GM18517 (cell line): ENCODE measurements around the gene ADCY10.
"Not testable (repeated sequence)": the region's sequence is repeated elsewhere in the genome, so short reads cannot be mapped to it uniquely, and the experiment has no call there.

Experiments used
- ATAC-seq: cut with Tn5 transposase; IDR thresholded peaks from one replicate; pipeline ENCODE4 v1.9.1; 2021; ENCODE audit warnings: mild to moderate bottlenecking, moderate library complexity; ENCODE audit not compliant: unreplicated experiment

The ADCY10 gene

GRCh38 chr1:167815650-167816049, 98.3 kb downstream of the ADCY10 start:
- ATAC-seq: no peak

GRCh38 chr1:167812972-167813371, 101.0 kb downstream of the ADCY10 start:
- ATAC-seq: no peak

- ATAC-seq: no peak
Observed at GRCh38 chr1:167808690-167809089, 105.2 kb downstream of the ADCY10 start.

GRCh38 chr1:167808104-167808503, 105.8 kb downstream of the ADCY10 start:
- ATAC-seq: no peak

GRCh38 chr1:167806676-167807075, 107.3 kb downstream of the ADCY10 start:
- not testable (repeated sequence) for ATAC-seq

GRCh38 chr1:167806235-167806634, 107.7 kb downstream of the ADCY10 start:
- ATAC-seq: not testable (repeated sequence)

GRCh38 chr1:167805041-167805556, 108.8 kb downstream of the ADCY10 start:
- no peak for ATAC-seq

GRCh38 chr1:167803358-167804207, 110.4 kb downstream of the ADCY10 start:
- peak; percentile 92 for ATAC-seq

GRCh38 chr1:167802235-167802634, 111.7 kb downstream of the ADCY10 start:
- ATAC-seq: no peak

- no peak for ATAC-seq
Observed at GRCh38 chr1:167800251-167800650, 113.7 kb downstream of the ADCY10 start.

- ATAC-seq: no peak
Observed at GRCh38 chr1:167799747-167800146, 114.2 kb downstream of the ADCY10 start.

- ATAC-seq: no peak
Observed at GRCh38 chr1:167798952-167799351, 115.0 kb downstream of the ADCY10 start.

- no peak for ATAC-seq
Observed at GRCh38 chr1:167797015-167797414, 116.9 kb downstream of the ADCY10 start.

GRCh38 chr1:167795810-167796740, 117.9 kb downstream of the ADCY10 start:
- no peak for ATAC-seq

- no peak for ATAC-seq
Observed at GRCh38 chr1:167794043-167794442, 119.9 kb downstream of the ADCY10 start.

- no peak for ATAC-seq
Observed at GRCh38 chr1:167792188-167792565, 121.8 kb downstream of the ADCY10 start.

GRCh38 chr1:167791281-167792187, 122.4 kb downstream of the ADCY10 start:
- no peak for ATAC-seq

- ATAC-seq: no peak
Observed at GRCh38 chr1:167790117-167790516, 123.8 kb downstream of the ADCY10 start.

- ATAC-seq: no peak
Observed at GRCh38 chr1:167789501-167789900, 124.4 kb downstream of the ADCY10 start.

GRCh38 chr1:167786502-167786901, 127.4 kb downstream of the ADCY10 start:
- ATAC-seq: no peak
